HG02678 (cell line): ENCODE results near the gene SLC24A4.

Source experiments
- ATAC-seq: cut with Tn5 transposase; IDR thresholded peaks from one replicate; pipeline ENCODE4 v1.9.1; 2021; ENCODE audit warnings: mild to moderate bottlenecking, moderate library complexity; ENCODE audit not compliant: unreplicated experiment

SLC24A4 gene

GRCh38 chr14:92323011-92323915, at the start of gene SLC24A4:
Gene SLC24A4, plus strand, starts transcription at chr14:92323165. Its CDS starts 666 bp downstream, at chr14:92323831.
- no peak for ATAC-seq

- no peak for ATAC-seq
Observed at GRCh38 chr14:92273166-92273565, 49.8 kb upstream of the SLC24A4 start.

GRCh38 chr14:92274055-92274454, 48.9 kb upstream of the SLC24A4 start:
- no peak for ATAC-seq

- ATAC-seq = no peak
Observed at GRCh38 chr14:92276074-92276473, 46.9 kb upstream of the SLC24A4 start.

GRCh38 chr14:92277031-92277430, 45.9 kb upstream of the SLC24A4 start:
- ATAC-seq = no peak

GRCh38 chr14:92280554-92281262, 42.3 kb upstream of the SLC24A4 start:
- ATAC-seq = no peak

- ATAC-seq = no peak
Observed at GRCh38 chr14:92282669-92283068, 40.3 kb upstream of the SLC24A4 start.

- no peak for ATAC-seq
Observed at GRCh38 chr14:92285311-92285710, 37.7 kb upstream of the SLC24A4 start.

GRCh38 chr14:92287987-92288386, 35.0 kb upstream of the SLC24A4 start:
- no peak for ATAC-seq

GRCh38 chr14:92288994-92289660, 33.8 kb upstream of the SLC24A4 start:
- ATAC-seq = no peak

- no peak for ATAC-seq
Observed at GRCh38 chr14:92292673-92293072, 30.3 kb upstream of the SLC24A4 start.

GRCh38 chr14:92294506-92294905, 28.5 kb upstream of the SLC24A4 start:
- no peak for ATAC-seq

- ATAC-seq = no peak
Observed at GRCh38 chr14:92297818-92298595, 25.0 kb upstream of the SLC24A4 start.

GRCh38 chr14:92302481-92302880, 20.5 kb upstream of the SLC24A4 start:
- ATAC-seq = no peak

- ATAC-seq = no peak
Observed at GRCh38 chr14:92308716-92309115, 14.2 kb upstream of the SLC24A4 start.

GRCh38 chr14:92309968-92310530, 12.9 kb upstream of the SLC24A4 start:
- ATAC-seq = no peak

- ATAC-seq = no peak
Observed at GRCh38 chr14:92310776-92311375, 12.1 kb upstream of the SLC24A4 start.

GRCh38 chr14:92314182-92314581, 8.8 kb upstream of the SLC24A4 start:
- ATAC-seq = no peak

- ATAC-seq = no peak
Observed at GRCh38 chr14:92315050-92315805, 7.7 kb upstream of the SLC24A4 start.
